GM23338 (cell line): ENCODE measurements around the gene PTPN13. TPM values are rescaled to one million over a fixed set of nuclear protein-coding genes. Genes with fewer than 3 reads are reported as not detected.

Source experiments
- ATAC-seq: fragments of 200-7000 bp; cut with Tn5 transposase; 3 replicates; pipeline ENCODE4 v1.9.1; 2020
- DNase-seq: peaks from one replicate; pipeline ENCODE4 v3.0.0-alpha.2; 2015; ENCODE audit warnings: low spot score
- H2AFZ ChIP-seq: fragments of 200-600 bp; sonication (generic); 2 replicates; pipeline ENCODE4 v1.8.0; 2016; ENCODE audit warnings: antibody characterized with exemption, mild to moderate bottlenecking, moderate library complexity
- H3F3A ChIP-seq: fragments of 200-600 bp; sonication (generic); replicated peaks from 2 replicates; pipeline ENCODE4 v1.8.0; 2017; ENCODE audit warnings: antibody characterized with exemption, mixed run types, low read depth
- H3K27ac ChIP-seq: fragments of 200-600 bp; sonication (generic); 2 replicates; pipeline ENCODE4 v1.6.1; 2016; ENCODE audit warnings: low read depth
- H3K27me3 ChIP-seq: fragments of 200-600 bp; sonication (generic); 2 replicates; pipeline ENCODE4 v1.8.0; 2016; ENCODE audit warnings: mild to moderate bottlenecking, mixed run types, moderate library complexity; ENCODE audit not compliant: insufficient read depth
- H3K36me3 ChIP-seq: fragments of 200-600 bp; sonication (generic); 2 replicates; pipeline ENCODE4 v1.8.0; 2016; ENCODE audit warnings: mild to moderate bottlenecking; ENCODE audit not compliant: insufficient read depth
- H3K4me1 ChIP-seq: fragments of 200-600 bp; sonication (generic); 2 replicates; pipeline ENCODE4 v1.8.0; 2016; ENCODE audit warnings: mild to moderate bottlenecking, moderate library complexity; ENCODE audit not compliant: insufficient read depth
- H3K4me2 ChIP-seq: fragments of 200-600 bp; sonication (generic); 2 replicates; pipeline ENCODE4 v1.7.1; 2017; ENCODE audit warnings: mixed run types
- H3K4me3 ChIP-seq: fragments of 200-600 bp; sonication (generic); 2 replicates; pipeline ENCODE4 v1.6.1; 2016; ENCODE audit warnings: mixed run types
- H3K79me2 ChIP-seq: fragments of 200-600 bp; sonication (generic); replicated peaks from 2 replicates; pipeline ENCODE4 v1.8.0; 2017; ENCODE audit warnings: mild to moderate bottlenecking; ENCODE audit not compliant: insufficient read depth
- H3K9me2 ChIP-seq: fragments of 200-600 bp; sonication (generic); 2 replicates; pipeline ENCODE4 v1.8.0; 2017; ENCODE audit not compliant: insufficient read depth
- H4K20me1 ChIP-seq: fragments of 200-600 bp; sonication (generic); replicated peaks from 2 replicates; pipeline ENCODE4 v1.8.0; 2017; ENCODE audit warnings: mild to moderate bottlenecking; ENCODE audit not compliant: insufficient read depth
- H3K27ac Mint-ChIP-seq: 2 replicates; pipeline ENCODE4 v1.8.0; 2020; ENCODE audit warnings: inconsistent platforms, mild to moderate bottlenecking, moderate library complexity, mixed read lengths
- H3K27me3 Mint-ChIP-seq: 3 replicates; pipeline ENCODE4 v1.8.0; 2022; ENCODE audit warnings: low read depth, mild to moderate bottlenecking, moderate library complexity, mixed read lengths, inconsistent platforms; ENCODE audit not compliant: insufficient read depth, poor library complexity
- H3K36me3 Mint-ChIP-seq: 3 replicates; pipeline ENCODE4 v1.8.0; 2021; ENCODE audit warnings: low read depth, mild to moderate bottlenecking, inconsistent platforms, moderate library complexity, mixed read lengths
- H3K4me1 Mint-ChIP-seq: 3 replicates; pipeline ENCODE4 v1.8.0; 2020; ENCODE audit warnings: mild to moderate bottlenecking, inconsistent platforms, mixed read lengths
- H3K4me3 Mint-ChIP-seq: 3 replicates; pipeline ENCODE4 v1.8.0; 2021; ENCODE audit warnings: moderate library complexity, mild to moderate bottlenecking, inconsistent platforms, mixed read lengths
- H3K9me3 Mint-ChIP-seq: 3 replicates; pipeline ENCODE4 v1.8.0; 2020; ENCODE audit warnings: moderate library complexity, mild to moderate bottlenecking, inconsistent platforms, mixed read lengths
- CREB1 ChIP-seq: fragments of 250-450 bp; sonication (Bioruptor Pico); IDR thresholded peaks from 2 replicates; pipeline ENCODE4 v1.5.0; 2020; ENCODE audit warnings: low read depth, mild to moderate bottlenecking, moderate library complexity
- EZH2phosphoT487 ChIP-seq: fragments of 200-600 bp; sonication (generic); IDR thresholded peaks from one replicate; pipeline ENCODE4 v1.8.1; 2018; ENCODE audit warnings: antibody characterized with exemption; ENCODE audit not compliant: unreplicated experiment
- NANOG ChIP-seq: IDR thresholded peaks from 2 replicates; pipeline ENCODE4 v1.6.1; 2016; ENCODE audit warnings: antibody characterized with exemption, borderline replicate concordance
- POLR2AphosphoS5 ChIP-seq: IDR thresholded peaks from 2 replicates; pipeline ENCODE4 v1.6.1; 2016; ENCODE audit warnings: antibody characterized with exemption, low read depth
- STAT1 ChIP-seq: IDR thresholded peaks from one replicate; pipeline ENCODE4 v1.6.1; 2016; ENCODE audit warnings: antibody characterized with exemption; ENCODE audit not compliant: unreplicated experiment
- ZNF114 ChIP-seq: fragments of 250-450 bp; sonication (Bioruptor Pico); IDR thresholded peaks from 2 replicates; pipeline ENCODE4 v1.5.0; 2020; ENCODE audit warnings: mild to moderate bottlenecking, moderate library complexity
- ZNF331 ChIP-seq: fragments of 250-450 bp; sonication (Bioruptor Pico); IDR thresholded peaks from 2 replicates; pipeline ENCODE4 v1.5.0; 2020; ENCODE audit warnings: low read depth, mild to moderate bottlenecking, moderate library complexity
- polyA plus RNA-seq: library from polyadenylated mRNA; unstranded; fragments of >200 nt; fragmentation: Nextera tagmentation; extraction: Ambion mirVana; gene quantifications from 2 replicates; pipeline ENCODE4 v1.2.1, GENCODE V29; 2016
- total RNA-seq: library from RNA; depleted of rRNA; stranded (reverse); fragments of >200 nt; shearing (Covaris generic); gene quantifications from 2 replicates; pipeline ENCODE4 v1.2.3, GENCODE V29; 2014
- TF ChIP-seq, protein P1 (sequence below): IDR thresholded peaks from one replicate; pipeline ENCODE4 v1.6.1; 2018; ENCODE audit warnings: antibody characterized with exemption; ENCODE audit not compliant: unreplicated experiment
- TF ChIP-seq, protein P2 (sequence below): fragments of 250-450 bp; sonication (Bioruptor Pico); IDR thresholded peaks from 2 replicates; pipeline ENCODE4 v1.5.0; 2020; ENCODE audit warnings: mild to moderate bottlenecking, moderate library complexity
- TF ChIP-seq, protein P3 (sequence below), 2 experiments: fragments of 200-600 bp in 1 of 2; sonication (generic) in 1 of 2; conservative IDR thresholded peaks; 2 replicates each; pipeline versions ENCODE4 v1.5.1 to v1.6.1; 2016 to 2017; ENCODE audit warnings: antibody characterized with exemption in 2 of 2, low read depth in 2 of 2, mild to moderate bottlenecking in 2 of 2, moderate library complexity in 1 of 2

The PTPN13 gene
- total and polyA plus RNA-seq, 2 experiments from 2014 or later: 12.6 to 49.9 TPM

DNA sequence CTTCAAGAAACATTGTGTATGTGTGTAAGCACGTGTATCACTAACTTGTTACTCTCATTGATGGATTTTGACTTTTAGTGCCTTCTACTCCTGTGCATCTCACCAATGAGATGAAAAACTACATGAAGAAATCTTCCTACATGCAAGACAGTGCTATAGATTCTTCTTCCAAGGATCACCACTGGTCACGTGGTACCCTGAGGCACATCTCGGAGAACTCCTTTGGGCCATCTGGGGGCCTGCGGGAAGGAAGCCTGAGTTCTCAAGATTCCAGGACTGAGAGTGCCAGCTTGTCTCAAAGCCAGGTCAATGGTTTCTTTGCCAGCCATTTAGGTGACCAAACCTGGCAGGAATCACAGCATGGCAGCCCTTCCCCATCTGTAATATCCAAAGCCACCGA is 168.5 kb downstream of the PTPN13 start (continued):
- TF ChIP-seq, protein P1, sequence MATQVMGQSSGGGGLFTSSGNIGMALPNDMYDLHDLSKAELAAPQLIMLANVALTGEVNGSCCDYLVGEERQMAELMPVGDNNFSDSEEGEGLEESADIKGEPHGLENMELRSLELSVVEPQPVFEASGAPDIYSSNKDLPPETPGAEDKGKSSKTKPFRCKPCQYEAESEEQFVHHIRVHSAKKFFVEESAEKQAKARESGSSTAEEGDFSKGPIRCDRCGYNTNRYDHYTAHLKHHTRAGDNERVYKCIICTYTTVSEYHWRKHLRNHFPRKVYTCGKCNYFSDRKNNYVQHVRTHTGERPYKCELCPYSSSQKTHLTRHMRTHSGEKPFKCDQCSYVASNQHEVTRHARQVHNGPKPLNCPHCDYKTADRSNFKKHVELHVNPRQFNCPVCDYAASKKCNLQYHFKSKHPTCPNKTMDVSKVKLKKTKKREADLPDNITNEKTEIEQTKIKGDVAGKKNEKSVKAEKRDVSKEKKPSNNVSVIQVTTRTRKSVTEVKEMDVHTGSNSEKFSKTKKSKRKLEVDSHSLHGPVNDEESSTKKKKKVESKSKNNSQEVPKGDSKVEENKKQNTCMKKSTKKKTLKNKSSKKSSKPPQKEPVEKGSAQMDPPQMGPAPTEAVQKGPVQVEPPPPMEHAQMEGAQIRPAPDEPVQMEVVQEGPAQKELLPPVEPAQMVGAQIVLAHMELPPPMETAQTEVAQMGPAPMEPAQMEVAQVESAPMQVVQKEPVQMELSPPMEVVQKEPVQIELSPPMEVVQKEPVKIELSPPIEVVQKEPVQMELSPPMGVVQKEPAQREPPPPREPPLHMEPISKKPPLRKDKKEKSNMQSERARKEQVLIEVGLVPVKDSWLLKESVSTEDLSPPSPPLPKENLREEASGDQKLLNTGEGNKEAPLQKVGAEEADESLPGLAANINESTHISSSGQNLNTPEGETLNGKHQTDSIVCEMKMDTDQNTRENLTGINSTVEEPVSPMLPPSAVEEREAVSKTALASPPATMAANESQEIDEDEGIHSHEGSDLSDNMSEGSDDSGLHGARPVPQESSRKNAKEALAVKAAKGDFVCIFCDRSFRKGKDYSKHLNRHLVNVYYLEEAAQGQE: no peak

DNA sequence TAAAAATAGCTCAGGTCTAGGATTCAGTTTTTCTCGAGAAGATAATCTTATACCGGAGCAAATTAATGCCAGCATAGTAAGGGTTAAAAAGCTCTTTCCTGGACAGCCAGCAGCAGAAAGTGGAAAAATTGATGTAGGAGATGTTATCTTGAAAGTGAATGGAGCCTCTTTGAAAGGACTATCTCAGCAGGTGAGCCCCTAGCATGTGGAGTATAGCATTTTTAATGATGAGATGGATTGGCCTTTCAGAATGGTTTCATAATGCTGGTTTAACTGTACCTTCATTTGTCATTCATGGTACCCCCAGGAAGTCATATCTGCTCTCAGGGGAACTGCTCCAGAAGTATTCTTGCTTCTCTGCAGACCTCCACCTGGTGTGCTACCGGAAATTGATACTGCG is 175.7 kb downstream of the PTPN13 start:
- no peak for ATAC-seq
- Histone ChIP-seq H3K4me3 (no peak overlapping the region), H4K20me1 (no peaks in the 10 kb centered on the region), H3K79me2 (no peaks in the 10 kb centered on the region), H3F3A (no peaks in the 10 kb centered on the region), H3K9me2 (no peaks in the 10 kb centered on the region), H3K4me2 (no peak overlapping the region), H3K36me3 (peaks cover 6% of the 10 kb centered on the region; the same call in 1 of the 2 replicates), H3K4me1 (peaks cover 2% of the 10 kb centered on the region; the same call in 1 of the 2 replicates), H3K27me3 (no peaks in the 10 kb centered on the region), H3K27ac (no peak overlapping the region), H2AFZ (no peak overlapping the region)
- no peak overlapping the region for H3K27ac Mint-ChIP-seq
- no peaks in the 10 kb centered on the region for H3K9me3 Mint-ChIP-seq
- peaks cover 3% of the 10 kb centered on the region; the same call in 1 of the 3 replicates for H3K4me1 Mint-ChIP-seq
- H3K36me3 Mint-ChIP-seq: peaks cover 50% of the 10 kb centered on the region
- H3K27me3 Mint-ChIP-seq: no peaks in the 10 kb centered on the region
- DNase-seq: no peak
- no peak overlapping the region for H3K4me3 Mint-ChIP-seq
- TF ChIP-seq, protein P2, sequence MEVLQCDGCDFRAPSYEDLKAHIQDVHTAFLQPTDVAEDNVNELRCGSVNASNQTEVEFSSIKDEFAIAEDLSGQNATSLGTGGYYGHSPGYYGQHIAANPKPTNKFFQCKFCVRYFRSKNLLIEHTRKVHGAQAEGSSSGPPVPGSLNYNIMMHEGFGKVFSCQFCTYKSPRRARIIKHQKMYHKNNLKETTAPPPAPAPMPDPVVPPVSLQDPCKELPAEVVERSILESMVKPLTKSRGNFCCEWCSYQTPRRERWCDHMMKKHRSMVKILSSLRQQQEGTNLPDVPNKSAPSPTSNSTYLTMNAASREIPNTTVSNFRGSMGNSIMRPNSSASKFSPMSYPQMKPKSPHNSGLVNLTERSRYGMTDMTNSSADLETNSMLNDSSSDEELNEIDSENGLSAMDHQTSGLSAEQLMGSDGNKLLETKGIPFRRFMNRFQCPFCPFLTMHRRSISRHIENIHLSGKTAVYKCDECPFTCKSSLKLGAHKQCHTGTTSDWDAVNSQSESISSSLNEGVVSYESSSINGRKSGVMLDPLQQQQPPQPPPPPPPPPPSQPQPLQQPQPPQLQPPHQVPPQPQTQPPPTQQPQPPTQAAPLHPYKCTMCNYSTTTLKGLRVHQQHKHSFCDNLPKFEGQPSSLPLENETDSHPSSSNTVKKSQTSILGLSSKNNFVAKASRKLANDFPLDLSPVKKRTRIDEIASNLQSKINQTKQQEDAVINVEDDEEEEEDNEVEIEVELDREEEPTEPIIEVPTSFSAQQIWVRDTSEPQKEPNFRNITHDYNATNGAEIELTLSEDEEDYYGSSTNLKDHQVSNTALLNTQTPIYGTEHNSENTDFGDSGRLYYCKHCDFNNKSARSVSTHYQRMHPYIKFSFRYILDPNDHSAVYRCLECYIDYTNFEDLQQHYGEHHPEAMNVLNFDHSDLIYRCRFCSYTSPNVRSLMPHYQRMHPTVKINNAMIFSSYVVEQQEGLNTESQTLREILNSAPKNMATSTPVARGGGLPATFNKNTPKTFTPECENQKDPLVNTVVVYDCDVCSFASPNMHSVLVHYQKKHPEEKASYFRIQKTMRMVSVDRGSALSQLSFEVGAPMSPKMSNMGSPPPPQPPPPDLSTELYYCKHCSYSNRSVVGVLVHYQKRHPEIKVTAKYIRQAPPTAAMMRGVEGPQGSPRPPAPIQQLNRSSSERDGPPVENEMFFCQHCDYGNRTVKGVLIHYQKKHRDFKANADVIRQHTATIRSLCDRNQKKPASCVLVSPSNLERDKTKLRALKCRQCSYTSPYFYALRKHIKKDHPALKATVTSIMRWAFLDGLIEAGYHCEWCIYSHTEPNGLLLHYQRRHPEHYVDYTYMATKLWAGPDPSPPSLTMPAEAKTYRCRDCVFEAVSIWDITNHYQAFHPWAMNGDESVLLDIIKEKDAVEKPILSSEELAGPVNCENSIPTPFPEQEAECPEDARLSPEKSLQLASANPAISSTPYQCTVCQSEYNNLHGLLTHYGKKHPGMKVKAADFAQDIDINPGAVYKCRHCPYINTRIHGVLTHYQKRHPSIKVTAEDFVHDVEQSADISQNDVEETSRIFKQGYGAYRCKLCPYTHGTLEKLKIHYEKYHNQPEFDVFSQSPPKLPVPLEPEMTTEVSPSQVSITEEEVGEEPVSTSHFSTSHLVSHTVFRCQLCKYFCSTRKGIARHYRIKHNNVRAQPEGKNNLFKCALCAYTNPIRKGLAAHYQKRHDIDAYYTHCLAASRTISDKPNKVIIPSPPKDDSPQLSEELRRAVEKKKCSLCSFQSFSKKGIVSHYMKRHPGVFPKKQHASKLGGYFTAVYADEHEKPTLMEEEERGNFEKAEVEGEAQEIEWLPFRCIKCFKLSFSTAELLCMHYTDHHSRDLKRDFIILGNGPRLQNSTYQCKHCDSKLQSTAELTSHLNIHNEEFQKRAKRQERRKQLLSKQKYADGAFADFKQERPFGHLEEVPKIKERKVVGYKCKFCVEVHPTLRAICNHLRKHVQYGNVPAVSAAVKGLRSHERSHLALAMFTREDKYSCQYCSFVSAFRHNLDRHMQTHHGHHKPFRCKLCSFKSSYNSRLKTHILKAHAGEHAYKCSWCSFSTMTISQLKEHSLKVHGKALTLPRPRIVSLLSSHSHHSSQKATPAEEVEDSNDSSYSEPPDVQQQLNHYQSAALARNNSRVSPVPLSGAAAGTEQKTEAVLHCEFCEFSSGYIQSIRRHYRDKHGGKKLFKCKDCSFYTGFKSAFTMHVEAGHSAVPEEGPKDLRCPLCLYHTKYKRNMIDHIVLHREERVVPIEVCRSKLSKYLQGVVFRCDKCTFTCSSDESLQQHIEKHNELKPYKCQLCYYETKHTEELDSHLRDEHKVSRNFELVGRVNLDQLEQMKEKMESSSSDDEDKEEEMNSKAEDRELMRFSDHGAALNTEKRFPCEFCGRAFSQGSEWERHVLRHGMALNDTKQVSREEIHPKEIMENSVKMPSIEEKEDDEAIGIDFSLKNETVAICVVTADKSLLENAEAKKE: no peak
- TF ChIP-seq NANOG (no peak), ZNF114 (no peak), CREB1 (CRISPR knock-in tag) (no peak), ZNF331 (CRISPR knock-in tag) (no peak), EZH2phosphoT487 (no peak), STAT1 (no peak), POLR2AphosphoS5 (no peak)
- TF ChIP-seq, protein P1: no peak
- TF ChIP-seq, protein P3, sequence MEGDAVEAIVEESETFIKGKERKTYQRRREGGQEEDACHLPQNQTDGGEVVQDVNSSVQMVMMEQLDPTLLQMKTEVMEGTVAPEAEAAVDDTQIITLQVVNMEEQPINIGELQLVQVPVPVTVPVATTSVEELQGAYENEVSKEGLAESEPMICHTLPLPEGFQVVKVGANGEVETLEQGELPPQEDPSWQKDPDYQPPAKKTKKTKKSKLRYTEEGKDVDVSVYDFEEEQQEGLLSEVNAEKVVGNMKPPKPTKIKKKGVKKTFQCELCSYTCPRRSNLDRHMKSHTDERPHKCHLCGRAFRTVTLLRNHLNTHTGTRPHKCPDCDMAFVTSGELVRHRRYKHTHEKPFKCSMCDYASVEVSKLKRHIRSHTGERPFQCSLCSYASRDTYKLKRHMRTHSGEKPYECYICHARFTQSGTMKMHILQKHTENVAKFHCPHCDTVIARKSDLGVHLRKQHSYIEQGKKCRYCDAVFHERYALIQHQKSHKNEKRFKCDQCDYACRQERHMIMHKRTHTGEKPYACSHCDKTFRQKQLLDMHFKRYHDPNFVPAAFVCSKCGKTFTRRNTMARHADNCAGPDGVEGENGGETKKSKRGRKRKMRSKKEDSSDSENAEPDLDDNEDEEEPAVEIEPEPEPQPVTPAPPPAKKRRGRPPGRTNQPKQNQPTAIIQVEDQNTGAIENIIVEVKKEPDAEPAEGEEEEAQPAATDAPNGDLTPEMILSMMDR (conservative IDR thresholded peaks at IDR 0.05; ENCODE audit: low read depth in 2 of 2): no peak
